ENCODE measurements around the gene MPPE1. TPM values are rescaled to one million over a fixed set of nuclear protein-coding genes. Genes with fewer than 3 reads are reported as not detected.

The MPPE1 gene, protein sequence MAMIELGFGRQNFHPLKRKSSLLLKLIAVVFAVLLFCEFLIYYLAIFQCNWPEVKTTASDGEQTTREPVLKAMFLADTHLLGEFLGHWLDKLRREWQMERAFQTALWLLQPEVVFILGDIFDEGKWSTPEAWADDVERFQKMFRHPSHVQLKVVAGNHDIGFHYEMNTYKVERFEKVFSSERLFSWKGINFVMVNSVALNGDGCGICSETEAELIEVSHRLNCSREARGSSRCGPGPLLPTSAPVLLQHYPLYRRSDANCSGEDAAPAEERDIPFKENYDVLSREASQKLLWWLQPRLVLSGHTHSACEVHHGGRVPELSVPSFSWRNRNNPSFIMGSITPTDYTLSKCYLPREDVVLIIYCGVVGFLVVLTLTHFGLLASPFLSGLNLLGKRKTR
- total RNA-seq (2014; rRNA removed; shearing (Covaris generic)) (26.5 and 32.5 TPM in 2 replicates), total RNA-seq (2022) (40.1 and 53.0 TPM in 2 replicates), Bru-seq, nascent RNA (percentile 70 among the genes with signal in this experiment), BruChase-seq, experiment 1, labeled RNA remaining after a 6-hour chase (percentile 70 among the genes with signal in this experiment), BruChase-seq, experiment 2, labeled RNA remaining after a 2-hour chase (percentile 74 among the genes with signal in this experiment)
- long read RNA-seq, full-length matches to known transcripts, result 3 of 38 reads
- long read RNA-seq, partial matches to known transcripts, result 7 of 38 reads
- long read RNA-seq, other reads (novel, unspliced or antisense), result 28 of 38 reads

GRCh38 chr18:11908182-11909060, at the start of gene MPPE1:
Gene MPPE1, minus strand, starts transcription at chr18:11908317. Its CDS starts 11,053 bp downstream, at chr18:11897264.
- POLR2A ChIA-PET, result interaction anchor here (0.5 to 1.2 kb wide), 4 partner anchors 24 to 1155 kb away, joined by 3 to 6 read pairs (median 3); no protein-coding TSS in a partner anchor
- no peak for TF ChIP-seq EZH2phosphoT487 (IDR thresholded peaks at IDR 0.05; ENCODE audit: borderline replicate concordance, low read depth, low read length)
- TF ChIP-seq, protein P1, sequence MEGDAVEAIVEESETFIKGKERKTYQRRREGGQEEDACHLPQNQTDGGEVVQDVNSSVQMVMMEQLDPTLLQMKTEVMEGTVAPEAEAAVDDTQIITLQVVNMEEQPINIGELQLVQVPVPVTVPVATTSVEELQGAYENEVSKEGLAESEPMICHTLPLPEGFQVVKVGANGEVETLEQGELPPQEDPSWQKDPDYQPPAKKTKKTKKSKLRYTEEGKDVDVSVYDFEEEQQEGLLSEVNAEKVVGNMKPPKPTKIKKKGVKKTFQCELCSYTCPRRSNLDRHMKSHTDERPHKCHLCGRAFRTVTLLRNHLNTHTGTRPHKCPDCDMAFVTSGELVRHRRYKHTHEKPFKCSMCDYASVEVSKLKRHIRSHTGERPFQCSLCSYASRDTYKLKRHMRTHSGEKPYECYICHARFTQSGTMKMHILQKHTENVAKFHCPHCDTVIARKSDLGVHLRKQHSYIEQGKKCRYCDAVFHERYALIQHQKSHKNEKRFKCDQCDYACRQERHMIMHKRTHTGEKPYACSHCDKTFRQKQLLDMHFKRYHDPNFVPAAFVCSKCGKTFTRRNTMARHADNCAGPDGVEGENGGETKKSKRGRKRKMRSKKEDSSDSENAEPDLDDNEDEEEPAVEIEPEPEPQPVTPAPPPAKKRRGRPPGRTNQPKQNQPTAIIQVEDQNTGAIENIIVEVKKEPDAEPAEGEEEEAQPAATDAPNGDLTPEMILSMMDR (conservative IDR thresholded peaks at IDR 0.05; ENCODE audit: low read length), result no peak
- H3K9me2 ChIP-seq (ENCODE audit: insufficient read depth, low read length), result no peaks in the 10 kb centered on the region
- peak; percentile 94 for DNase-seq (ENCODE audit: low spot score)
- H3K36me3 ChIP-seq (ENCODE audit: insufficient read depth, low read length), result peaks cover 2% of the 10 kb centered on the region; the same call in 1 of the 2 replicates
- H3K4me3 ChIP-seq (ENCODE audit: low read depth, low read length, poor library complexity, severe bottlenecking), result peak within 1 kb of the TSS; percentile 78
- intact Hi-C loops (cut with micrococcal nuclease; ENCODE audit: unreplicated experiment), result loop anchor here (1.0 to 2.0 kb wide), 3 partner anchors 26 to 73 kb away; partner anchors contain the start of genes CHMP1B and IMPA2
- H3K4me1 ChIP-seq (ENCODE audit: insufficient read depth, low read length, poor library complexity, severe bottlenecking), result peaks cover 16% of the 10 kb centered on the region
- H3K79me2 ChIP-seq (ENCODE audit: insufficient read depth, low read depth, low read length), result peaks cover 12% of the 10 kb centered on the region; the same call in 1 of the 2 replicates
- CTCF ChIA-PET (ENCODE audit: unreplicated experiment), result no interaction called here
- peak within 1 kb of the TSS; percentile 90 for H2AFZ ChIP-seq (ENCODE audit: low read length)
- BruUV-seq (replicated peaks), result no TSS peak
- peak within 1 kb of the TSS; percentile 80 for H3K27ac ChIP-seq (ENCODE audit: low read depth, low read length, poor library complexity, severe bottlenecking)
- H3K4me2 ChIP-seq (ENCODE audit: low read length), result peak within 1 kb of the TSS; percentile 82
- no peaks in the 10 kb centered on the region for H3K9me3 ChIP-seq (ENCODE audit: low read length)
- no peaks in the 10 kb centered on the region for H4K20me1 ChIP-seq (ENCODE audit: insufficient read depth, low read length)

- H3K4me1 ChIP-seq (ENCODE audit: insufficient read depth, low read length, poor library complexity, severe bottlenecking), result no peaks in the 10 kb centered on the region
- no peaks in the 10 kb centered on the region for H3K9me3 ChIP-seq (ENCODE audit: low read length)
- H3K36me3 ChIP-seq (ENCODE audit: insufficient read depth, low read length), result no peaks in the 10 kb centered on the region
- CTCF ChIA-PET (ENCODE audit: unreplicated experiment), result no interaction called here
- no peaks in the 10 kb centered on the region for H4K20me1 ChIP-seq (ENCODE audit: insufficient read depth, low read length)
- DNase-seq (ENCODE audit: low spot score), result no peak
- no peak overlapping the region for H3K4me3 ChIP-seq (ENCODE audit: low read depth, low read length, poor library complexity, severe bottlenecking)
- H2AFZ ChIP-seq (ENCODE audit: low read length), result no peak overlapping the region
- no peaks in the 10 kb centered on the region for H3K79me2 ChIP-seq (ENCODE audit: insufficient read depth, low read depth, low read length)
- no TSS peak for BruUV-seq (replicated peaks)
- POLR2A ChIA-PET, result interaction anchor here (0.6 to 1.3 kb wide), 2 partner anchors 18 to 23 kb away, joined by 4 to 5 read pairs; no protein-coding TSS in a partner anchor
- H3K4me2 ChIP-seq (ENCODE audit: low read length), result no peak overlapping the region
- H3K9me2 ChIP-seq (ENCODE audit: insufficient read depth, low read length), result no peaks in the 10 kb centered on the region
- no peak for TF ChIP-seq EZH2phosphoT487 (IDR thresholded peaks at IDR 0.05; ENCODE audit: borderline replicate concordance, low read depth, low read length)
- TF ChIP-seq, protein P1 (conservative IDR thresholded peaks at IDR 0.05; ENCODE audit: low read length), result no peak
- no peak overlapping the region for H3K27ac ChIP-seq (ENCODE audit: low read depth, low read length, poor library complexity, severe bottlenecking)
- intact Hi-C loops (cut with micrococcal nuclease; ENCODE audit: unreplicated experiment), result no loop called here
These were observed 49.5 kb upstream of the MPPE1 start for GRCh38 chr18:11957636-11958035.

All from OCI-LY7 (cell line).